Measurements from ENCODE around the gene APOB.

- TF ChIP-seq CTCF (IDR thresholded peaks at IDR 0.05) (no peak), POLR2A (IDR thresholded peaks at IDR 0.05) (no peak), EP300 (IDR thresholded peaks at IDR 0.05) (no peak)
Measured at GRCh38 chr2:21039080-21039556, 4.8 kb downstream of the APOB start.
